Smooth muscle cell of the coronary artery (primary cell): ENCODE data around the gene STPG1. TPM values are rescaled to one million over a fixed set of nuclear protein-coding genes. Genes with fewer than 3 reads are reported as not detected.

ENCODE experiments used
- total RNA-seq: library from RNA; depleted of rRNA; stranded (reverse); fragments of >200 nt; gene quantifications from 2 replicates; pipeline ENCODE4 v1.2.3, GENCODE V29; 2014; ENCODE audit warnings: low replicate concordance

The STPG1 gene
- 2.3 and 2.5 TPM in 2 replicates for total RNA-seq

GRCh38 chr1:24413350-24414163 is at the start of gene STPG1:
STPG1 (minus strand) TSS chr1:24413782; CDS start chr1:24401388, 12,394 bp downstream.

GRCh38 chr1:24415334-24415909 is 1.8 kb upstream of the STPG1 start, which contains the start of gene NIPAL3:
NIPAL3 (plus strand) TSS chr1:24415802; CDS start chr1:24419548, 3,746 bp downstream.

GRCh38 chr1:24319312-24319863 is 94.2 kb downstream of the STPG1 start, which contains the start of gene GRHL3:
GRHL3 (plus strand) TSS chr1:24319357; CDS start chr1:24319552, 195 bp downstream.

Other genes starting within 250 kb of the STPG1 start
- gene IFNLR1, start 226.5 kb downstream of the STPG1 start, total RNA-seq, result not detected in 2 replicates
- gene GRHL3, start 94.4 kb downstream of the STPG1 start, total RNA-seq, result not detected in 2 replicates
- gene NIPAL3, start 2.0 kb upstream of the STPG1 start, total RNA-seq, result 24.8 and 25.3 TPM in 2 replicates
- gene RCAN3, start 89.1 kb upstream of the STPG1 start, total RNA-seq, result 1.6 and 5.7 TPM in 2 replicates
- not detected in 2 replicates for gene NCMAP, start 142.3 kb upstream of the STPG1 start, total RNA-seq
- 10.6 and 18.9 TPM in 2 replicates for gene SRRM1, start 229.5 kb upstream of the STPG1 start, total RNA-seq